ENCODE results near the gene CALHM2. TPM values are rescaled to one million over a fixed set of nuclear protein-coding genes. Genes with fewer than 3 reads are reported as not detected.

Gene CALHM2
- total RNA-seq, 1 donor from 2014 or later = 3.5 TPM

GRCh38 chr10:103497161-103497915 is 45.2 kb upstream of the CALHM2 start:
- Mint-ChIP-seq H3K36me3 (no peaks in the 10 kb centered on the region), H3K9me3 (no peaks in the 10 kb centered on the region), H3K27ac (peak overlapping the region; percentile 46), H3K4me1 (ENCODE audit: unreplicated experiment) (peaks cover 16% of the 10 kb centered on the region), H3K4me3 (peak overlapping the region; percentile 74), H3K27me3 (peaks cover 49% of the 10 kb centered on the region)
- no peak for DNase-seq (ENCODE audit: extremely low spot score, unreplicated experiment)
- no peak for TF ChIP-seq CTCF (conservative IDR thresholded peaks at IDR 0.05)

- H3K9me3 Mint-ChIP-seq = no peaks in the 10 kb centered on the region
- H3K27ac Mint-ChIP-seq = peak overlapping the region; percentile 89
- peaks cover 55% of the 10 kb centered on the region for H3K27me3 Mint-ChIP-seq
- DNase-seq (ENCODE audit: extremely low spot score, unreplicated experiment) = no peak
- no peaks in the 10 kb centered on the region for H3K36me3 Mint-ChIP-seq
- no peak for TF ChIP-seq CTCF (conservative IDR thresholded peaks at IDR 0.05)
- H3K4me1 Mint-ChIP-seq (ENCODE audit: unreplicated experiment) = peaks cover 17% of the 10 kb centered on the region
- H3K4me3 Mint-ChIP-seq = peak overlapping the region; percentile 92
Observed at GRCh38 chr10:103495321-103495720, 43.2 kb upstream of the CALHM2 start.

GRCh38 chr10:103493916-103494877 is 42.0 kb upstream of the CALHM2 start:
- Mint-ChIP-seq H3K36me3 (no peaks in the 10 kb centered on the region), H3K9me3 (no peaks in the 10 kb centered on the region), H3K4me1 (ENCODE audit: unreplicated experiment) (peaks cover 17% of the 10 kb centered on the region), H3K27ac (peak overlapping the region; percentile 89), H3K27me3 (peaks cover 48% of the 10 kb centered on the region), H3K4me3 (peak overlapping the region; percentile 92)
- no peak for TF ChIP-seq CTCF (conservative IDR thresholded peaks at IDR 0.05)
- DNase-seq (ENCODE audit: extremely low spot score, unreplicated experiment) = no peak

GRCh38 chr10:103493362-103493915 is 41.3 kb upstream of the CALHM2 start, which contains the start of gene NEURL1:
Gene NEURL1, plus strand, starts transcription at chr10:103493705. Its CDS starts 683 bp downstream, at chr10:103494388.
- no peak for TF ChIP-seq CTCF (conservative IDR thresholded peaks at IDR 0.05)
- Mint-ChIP-seq H3K27ac (peak within 1 kb of the TSS; percentile 89), H3K36me3 (no peaks in the 10 kb centered on the region), H3K4me3 (peak within 1 kb of the TSS; percentile 92), H3K27me3 (peaks cover 48% of the 10 kb centered on the region), H3K9me3 (no peaks in the 10 kb centered on the region), H3K4me1 (ENCODE audit: unreplicated experiment) (peaks cover 17% of the 10 kb centered on the region)
- no peak for DNase-seq (ENCODE audit: extremely low spot score, unreplicated experiment)

- Mint-ChIP-seq H3K27ac (peak overlapping the region; percentile 76), H3K4me1 (ENCODE audit: unreplicated experiment) (peaks cover 17% of the 10 kb centered on the region), H3K27me3 (peaks cover 47% of the 10 kb centered on the region), H3K4me3 (peak overlapping the region; percentile 73), H3K9me3 (no peaks in the 10 kb centered on the region), H3K36me3 (no peaks in the 10 kb centered on the region)
- no peak for TF ChIP-seq CTCF (conservative IDR thresholded peaks at IDR 0.05)
- no peak for DNase-seq (ENCODE audit: extremely low spot score, unreplicated experiment)
Observed at GRCh38 chr10:103492655-103493261, 40.6 kb upstream of the CALHM2 start.

All from type B pancreatic cell (in vitro differentiated cells).